ENCODE data around the gene GRM4. TPM values are rescaled to one million over a fixed set of nuclear protein-coding genes. Genes with fewer than 3 reads are reported as not detected.

GRM4 gene
- total and polyA plus RNA-seq, 9 of the 15 experiments (the other 6 are each of a cell fraction or from before 2014, with no cell fraction given), result 0.18 TPM; not detected in 8

DNA sequence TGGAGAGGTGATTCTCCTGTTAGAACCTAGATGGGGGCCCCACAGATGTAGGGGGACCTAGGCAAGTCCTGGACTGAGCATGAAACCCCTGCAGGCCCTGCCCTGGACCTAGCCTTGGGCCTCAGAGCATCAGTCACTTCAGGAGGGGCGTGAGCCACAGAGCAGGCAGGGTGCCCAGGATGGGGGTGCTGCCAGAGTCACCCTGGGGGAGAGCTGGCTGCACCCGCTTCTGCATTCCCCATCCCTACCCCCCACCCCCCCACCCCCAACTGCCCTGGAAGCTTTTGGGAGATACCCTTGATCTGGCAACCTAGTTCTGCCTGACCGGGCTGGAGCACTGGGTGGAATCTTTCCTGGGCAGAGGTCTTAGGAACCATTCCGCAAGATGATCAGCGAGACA, 125.6 kb downstream of the GRM4 start (continued):
- no peak for TF ChIP-seq RERE (CRISPR knock-in tag; IDR thresholded peaks at IDR 0.05; ENCODE audit: borderline replicate concordance)

GRCh38 chr6:34018961-34019606, 126.8 kb downstream of the GRM4 start:
- H4K20me1 ChIP-seq (replicated peaks; ENCODE audit: control insufficient read depth, insufficient read depth, low read length), result peaks cover 3% of the 10 kb centered on the region; the same call in 1 of the 2 replicates
- no peak for DNase-seq (ENCODE audit: extremely low read depth in 1 of 4, low spot score in 3 of 4)
- no TSS peak for BruUV-seq (replicated peaks)
- no peak overlapping the region for H2AFZ ChIP-seq (ENCODE audit: low read depth, low read length)
- in situ Hi-C loops (cut with MboI), result no loop called here
- no peaks in the 10 kb centered on the region for H3K79me2 ChIP-seq (ENCODE audit: control insufficient read depth, insufficient read depth, low read length)
- no peaks in the 10 kb centered on the region for H3K9me1 ChIP-seq (ENCODE audit: control insufficient read depth, insufficient read depth, low read length)
- ATAC-seq, result no peak
- WGBS (ENCODE audit: insufficient coverage, low coverage, missing lambda C conversion rate), result 0% methylated on average over 7 of the region's 7 CpGs
- H3K27ac ChIP-seq (ENCODE audit: extremely low read depth, low read depth, low read length), result no peak overlapping the region
- intact Hi-C loops (cut with micrococcal nuclease), result no loop called here
- H3K36me3 ChIP-seq (ENCODE audit: control insufficient read depth, insufficient read depth, low read length), result no peaks in the 10 kb centered on the region
- no peak overlapping the region for H3K4me3 ChIP-seq
- POLR2A ChIA-PET, result interaction anchor here (1.0 kb wide), 1 partner anchor 17 kb away, joined by 3 read pairs; no protein-coding TSS in a partner anchor
- CTCF ChIA-PET (ENCODE audit: low intra/inter-chr PET ratio), result no interaction called here
- peak overlapping the region in 1 of 2 experiments; percentile 45; a peak in 1 of 4 replicates for H3K9ac ChIP-seq (ENCODE audit: insufficient read depth in 1 of 2, low read depth in 2 of 2, low read length in 2 of 2)
- FAIRE-seq, result no peak
- H3K4me2 ChIP-seq (ENCODE audit: insufficient read depth, low read length), result no peak overlapping the region
- H3K4me1 ChIP-seq (replicated peaks in 1 of 2; ENCODE audit: control insufficient read depth in 2 of 2, insufficient read depth in 2 of 2, low read length in 2 of 2), result peaks cover 0 to 19% of the 10 kb centered on the region in 2 experiments; a peak in 2 of 5 replicates
- H3K9me3 ChIP-seq (replicated peaks; ENCODE audit: control insufficient read depth, insufficient read depth, low read depth, low read length), result no peaks in the 10 kb centered on the region; the same call in 1 of the 2 replicates
- H3K27me3 ChIP-seq (ENCODE audit: control insufficient read depth in 2 of 2, insufficient read depth in 2 of 2, low read length in 2 of 2), result peaks cover 13 to 69% of the 10 kb centered on the region in 2 experiments; a peak in 4 of 5 replicates
- TF ChIP-seq CREBBP (IDR thresholded peaks at IDR 0.05; ENCODE audit: low read depth, low read length) (no peak), TRIM28 (IDR thresholded peaks at IDR 0.05) (no peak), SMARCA5 (IDR thresholded peaks at IDR 0.05) (no peak), TSC22D4 (tag; IDR thresholded peaks at IDR 0.05) (no peak), NFRKB (IDR thresholded peaks at IDR 0.05; ENCODE audit: low read depth) (no peak), JUNB (CRISPR knock-in tag; conservative IDR thresholded peaks at IDR 0.05) (no peak), U2AF1 (optimal IDR thresholded peaks at IDR 0.05; ENCODE audit: low read depth, low read length) (no peak), FOXJ3 (CRISPR knock-in tag; IDR thresholded peaks at IDR 0.05) (no peak), TAF1 (IDR thresholded peaks at IDR 0.05; ENCODE audit: control insufficient read depth, extremely low read depth, insufficient read depth, low read length, severe bottlenecking) (no peak), NRF1 (conservative IDR thresholded peaks at IDR 0.05 in 1 of 2, IDR thresholded peaks at IDR 0.05 in 1 of 2) (no peak), SMAD4 (CRISPR knock-in tag; conservative IDR thresholded peaks at IDR 0.05) (no peak)
- TF ChIP-seq, protein P1, sequence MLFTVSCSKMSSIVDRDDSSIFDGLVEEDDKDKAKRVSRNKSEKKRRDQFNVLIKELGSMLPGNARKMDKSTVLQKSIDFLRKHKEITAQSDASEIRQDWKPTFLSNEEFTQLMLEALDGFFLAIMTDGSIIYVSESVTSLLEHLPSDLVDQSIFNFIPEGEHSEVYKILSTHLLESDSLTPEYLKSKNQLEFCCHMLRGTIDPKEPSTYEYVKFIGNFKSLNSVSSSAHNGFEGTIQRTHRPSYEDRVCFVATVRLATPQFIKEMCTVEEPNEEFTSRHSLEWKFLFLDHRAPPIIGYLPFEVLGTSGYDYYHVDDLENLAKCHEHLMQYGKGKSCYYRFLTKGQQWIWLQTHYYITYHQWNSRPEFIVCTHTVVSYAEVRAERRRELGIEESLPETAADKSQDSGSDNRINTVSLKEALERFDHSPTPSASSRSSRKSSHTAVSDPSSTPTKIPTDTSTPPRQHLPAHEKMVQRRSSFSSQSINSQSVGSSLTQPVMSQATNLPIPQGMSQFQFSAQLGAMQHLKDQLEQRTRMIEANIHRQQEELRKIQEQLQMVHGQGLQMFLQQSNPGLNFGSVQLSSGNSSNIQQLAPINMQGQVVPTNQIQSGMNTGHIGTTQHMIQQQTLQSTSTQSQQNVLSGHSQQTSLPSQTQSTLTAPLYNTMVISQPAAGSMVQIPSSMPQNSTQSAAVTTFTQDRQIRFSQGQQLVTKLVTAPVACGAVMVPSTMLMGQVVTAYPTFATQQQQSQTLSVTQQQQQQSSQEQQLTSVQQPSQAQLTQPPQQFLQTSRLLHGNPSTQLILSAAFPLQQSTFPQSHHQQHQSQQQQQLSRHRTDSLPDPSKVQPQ (CRISPR knock-in tag; IDR thresholded peaks at IDR 0.05; ENCODE audit: borderline replicate concordance), result no peak
